IPS-20b (cell line): ENCODE measurements around the gene GRIA1.

ENCODE experiments used
- H3K27ac ChIP-seq: one replicate; pipeline ENCODE4 v1.5.1; 2013; ENCODE audit warnings: low read length
- H3K27me3 ChIP-seq: 2 replicates; pipeline ENCODE4 v1.6.1; 2013; ENCODE audit warnings: mild to moderate bottlenecking, low read length, inconsistent platforms; ENCODE audit not compliant: insufficient read depth
- H3K36me3 ChIP-seq: 2 replicates; pipeline ENCODE4 v1.6.1; 2013; ENCODE audit warnings: low read depth, mild to moderate bottlenecking, inconsistent platforms, low read length, moderate library complexity; ENCODE audit not compliant: insufficient read depth
- H3K4me1 ChIP-seq: 2 replicates; pipeline ENCODE4 v1.6.1; 2013; ENCODE audit warnings: mild to moderate bottlenecking, control low read depth, inconsistent platforms, low read length, moderate library complexity; ENCODE audit not compliant: insufficient read depth
- H3K4me3 ChIP-seq: 2 replicates; pipeline ENCODE4 v1.5.1; 2013; ENCODE audit warnings: mild to moderate bottlenecking, low read length, inconsistent platforms
- H3K9ac ChIP-seq: 2 replicates; pipeline ENCODE4 v1.6.1; 2013; ENCODE audit warnings: low read depth, mild to moderate bottlenecking, inconsistent platforms, low read length, moderate library complexity
- H3K9me3 ChIP-seq: 2 replicates; pipeline ENCODE4 v1.6.1; 2013; ENCODE audit warnings: mild to moderate bottlenecking, low read depth, low read length, inconsistent platforms; ENCODE audit not compliant: insufficient read depth

GRIA1 gene

GRCh38 chr5:153774686-153775085 lies 284.2 kb downstream of the GRIA1 start:
- Histone ChIP-seq H3K36me3 (no peaks in the 10 kb centered on the region), H3K27ac (no peak overlapping the region), H3K9ac (no peak overlapping the region), H3K4me3 (no peak overlapping the region), H3K9me3 (no peaks in the 10 kb centered on the region), H3K4me1 (no peaks in the 10 kb centered on the region), H3K27me3 (no peaks in the 10 kb centered on the region)

- Histone ChIP-seq H3K27me3 (no peaks in the 10 kb centered on the region), H3K4me1 (peaks cover 6% of the 10 kb centered on the region), H3K9me3 (no peaks in the 10 kb centered on the region), H3K27ac (no peak overlapping the region), H3K36me3 (no peaks in the 10 kb centered on the region), H3K4me3 (no peak overlapping the region), H3K9ac (no peak overlapping the region)
Observed at GRCh38 chr5:153775923-153776322, 285.5 kb downstream of the GRIA1 start.

GRCh38 chr5:153777681-153778581 lies 287.5 kb downstream of the GRIA1 start:
- Histone ChIP-seq H3K4me3 (no peak overlapping the region), H3K4me1 (peaks cover 13% of the 10 kb centered on the region), H3K27me3 (no peaks in the 10 kb centered on the region), H3K27ac (no peak overlapping the region), H3K36me3 (no peaks in the 10 kb centered on the region), H3K9ac (no peak overlapping the region), H3K9me3 (no peaks in the 10 kb centered on the region)

DNA sequence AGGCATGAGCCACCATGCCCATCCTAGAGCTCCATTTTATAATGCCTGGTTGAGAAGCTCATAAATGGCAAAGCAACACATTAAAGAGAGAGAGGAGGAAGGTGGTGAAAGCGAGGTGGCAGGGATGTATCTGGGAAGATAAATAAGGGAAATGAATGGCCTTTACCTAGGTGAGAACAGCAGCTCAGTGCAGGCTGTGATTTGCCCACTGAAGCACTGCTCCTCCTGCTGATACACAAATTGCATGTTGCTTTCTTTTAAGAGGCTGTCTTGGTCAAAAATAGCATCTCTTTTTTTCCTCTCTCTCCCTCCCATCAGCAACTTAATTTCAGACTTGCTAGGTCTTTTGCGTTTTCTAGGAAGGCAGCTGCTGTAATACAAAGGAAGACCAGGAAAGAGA lies 289.4 kb downstream of the GRIA1 start:
- H3K9me3 ChIP-seq = no peaks in the 10 kb centered on the region
- no peak overlapping the region for H3K4me3 ChIP-seq
- H3K4me1 ChIP-seq = peaks cover 26% of the 10 kb centered on the region
- no peak overlapping the region for H3K27ac ChIP-seq
- H3K27me3 ChIP-seq = no peaks in the 10 kb centered on the region
- H3K36me3 ChIP-seq = no peaks in the 10 kb centered on the region
- no peak overlapping the region for H3K9ac ChIP-seq

- Histone ChIP-seq H3K9me3 (no peaks in the 10 kb centered on the region), H3K4me3 (0 out of 2 replicates have a peak overlapping the region, but pooled peaks have one; percentile 2), H3K36me3 (no peaks in the 10 kb centered on the region), H3K27ac (no peak overlapping the region), H3K4me1 (peaks cover 26% of the 10 kb centered on the region), H3K9ac (peak overlapping the region; percentile 7; the same call in 1 of the 2 replicates), H3K27me3 (no peaks in the 10 kb centered on the region)
Observed at GRCh38 chr5:153780876-153781705, 290.6 kb downstream of the GRIA1 start.

- H3K27ac ChIP-seq = no peak overlapping the region
- no peaks in the 10 kb centered on the region for H3K9me3 ChIP-seq
- H3K4me3 ChIP-seq = no peak overlapping the region
Observed at GRCh38 chr5:153782589-153783361, 292.3 kb downstream of the GRIA1 start.

DNA sequence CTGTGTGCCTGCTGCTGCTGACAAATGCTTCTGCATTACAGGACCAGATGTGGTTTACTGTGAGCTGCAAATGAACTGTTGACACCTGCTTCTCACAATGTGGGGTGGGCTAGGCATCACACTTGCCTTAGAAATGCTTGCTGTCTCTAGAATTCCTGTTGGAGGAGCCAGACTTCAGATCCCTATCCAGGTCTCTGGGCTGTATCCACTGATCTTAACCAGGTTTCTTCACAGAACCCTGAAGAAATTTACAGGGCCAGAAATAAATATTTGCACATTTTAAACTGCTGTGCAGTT lies 292.8 kb downstream of the GRIA1 start:
- H3K4me3 ChIP-seq = no peak overlapping the region
- peaks cover 26% of the 10 kb centered on the region for H3K4me1 ChIP-seq
- no peaks in the 10 kb centered on the region for H3K36me3 ChIP-seq
- no peak overlapping the region for H3K27ac ChIP-seq
- H3K9ac ChIP-seq = no peak overlapping the region
- H3K9me3 ChIP-seq = no peaks in the 10 kb centered on the region
- no peaks in the 10 kb centered on the region for H3K27me3 ChIP-seq

More at GRCh38 chr5:153782589-153783361, 292.3 kb downstream of the GRIA1 start:
- H3K36me3 ChIP-seq = no peaks in the 10 kb centered on the region
- H3K27me3 ChIP-seq = no peaks in the 10 kb centered on the region
- peaks cover 26% of the 10 kb centered on the region for H3K4me1 ChIP-seq
- H3K9ac ChIP-seq = no peak overlapping the region

- Histone ChIP-seq H3K4me1 (peaks cover 26% of the 10 kb centered on the region), H3K4me3 (no peak overlapping the region), H3K9ac (no peak overlapping the region), H3K36me3 (no peaks in the 10 kb centered on the region), H3K27me3 (no peaks in the 10 kb centered on the region), H3K27ac (no peak overlapping the region), H3K9me3 (no peaks in the 10 kb centered on the region)
Observed at GRCh38 chr5:153784277-153784676, 293.8 kb downstream of the GRIA1 start.

DNA sequence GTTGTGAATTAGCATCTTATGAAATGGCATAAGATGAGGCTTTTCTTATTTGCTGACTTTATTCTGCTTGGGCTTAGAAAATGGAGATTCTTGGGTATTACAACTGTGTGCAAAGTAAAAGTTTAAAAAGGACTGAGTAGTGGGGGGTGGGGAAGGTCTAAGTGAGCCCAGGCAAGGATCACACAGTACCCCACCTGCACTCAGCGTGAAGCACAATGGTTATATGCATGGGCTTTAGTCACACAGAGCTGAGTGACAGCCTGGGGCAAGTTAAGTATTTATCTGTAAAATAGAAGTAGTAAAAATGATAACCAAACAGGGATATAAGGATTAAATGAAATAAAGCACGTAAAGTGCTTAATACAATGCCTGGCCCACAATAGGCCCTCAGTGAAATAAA lies 300.9 kb downstream of the GRIA1 start:
- Histone ChIP-seq H3K9ac (no peak overlapping the region), H3K36me3 (no peaks in the 10 kb centered on the region), H3K4me3 (no peak overlapping the region), H3K27me3 (no peaks in the 10 kb centered on the region), H3K27ac (no peak overlapping the region), H3K4me1 (no peaks in the 10 kb centered on the region; the same call in 1 of the 2 replicates), H3K9me3 (no peaks in the 10 kb centered on the region)

DNA sequence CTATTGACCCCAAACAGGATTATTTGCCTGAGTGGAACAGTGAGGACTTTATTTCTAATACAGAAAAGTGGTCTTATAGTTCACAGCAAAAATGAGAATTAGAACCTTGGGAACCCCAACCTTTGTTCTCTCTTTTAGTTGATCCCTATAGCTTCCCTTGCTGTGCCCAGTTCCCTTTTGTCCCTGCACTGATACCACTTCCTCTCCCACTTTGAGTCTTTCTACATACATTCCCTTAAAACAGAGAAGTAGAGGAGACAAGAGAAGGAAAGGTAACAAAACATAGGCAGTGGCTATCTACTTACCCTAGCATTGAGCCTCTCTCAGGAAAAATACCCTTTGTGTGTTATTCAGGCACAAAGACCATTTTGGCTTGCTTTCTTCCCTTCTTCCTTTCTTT lies 301.8 kb downstream of the GRIA1 start:
- H3K4me3 ChIP-seq = no peak overlapping the region
- no peaks in the 10 kb centered on the region for H3K27me3 ChIP-seq
- no peaks in the 10 kb centered on the region for H3K36me3 ChIP-seq
- no peaks in the 10 kb centered on the region for H3K9me3 ChIP-seq
- H3K4me1 ChIP-seq = no peaks in the 10 kb centered on the region; the same call in 1 of the 2 replicates
- H3K27ac ChIP-seq = no peak overlapping the region
- no peak overlapping the region for H3K9ac ChIP-seq

DNA sequence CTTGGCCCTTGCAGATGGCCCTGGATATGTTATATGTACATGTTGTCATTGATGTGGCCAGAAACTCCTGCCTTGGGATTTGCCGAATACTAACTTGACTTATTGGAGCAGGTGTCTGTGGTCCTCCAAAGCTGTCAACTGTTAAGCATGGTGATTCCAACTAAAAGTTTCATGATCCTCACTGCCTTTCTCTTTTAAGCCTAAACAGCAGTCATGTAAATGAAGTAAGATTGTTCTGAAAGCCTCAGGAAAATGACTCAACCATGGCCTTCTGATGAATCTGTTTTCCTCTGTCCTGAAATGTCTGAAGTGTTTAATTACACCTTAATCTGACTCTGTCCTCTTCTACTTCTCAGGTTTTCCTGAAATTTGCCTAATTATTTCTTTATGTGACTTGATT lies 303.2 kb downstream of the GRIA1 start:
- no peaks in the 10 kb centered on the region; the same call in 1 of the 2 replicates for H3K4me1 ChIP-seq
- no peak overlapping the region for H3K4me3 ChIP-seq
- no peak overlapping the region for H3K9ac ChIP-seq
- no peaks in the 10 kb centered on the region for H3K36me3 ChIP-seq
- no peak overlapping the region for H3K27ac ChIP-seq
- H3K9me3 ChIP-seq = no peaks in the 10 kb centered on the region
- H3K27me3 ChIP-seq = no peaks in the 10 kb centered on the region
